Left lobe of liver (tissue), 2 donors: ENCODE results near the gene STUB1. TPM values are rescaled to one million over a fixed set of nuclear protein-coding genes. Genes with fewer than 3 reads are reported as not detected.

ENCODE experiments used
- ATAC-seq: fragments of 200-7000 bp; cut with Tn5 transposase; one replicate; pipeline ENCODE4 v1.9.1; 2020; ENCODE audit warnings: mild to moderate bottlenecking, moderate library complexity
- DNase-seq: peaks from one replicate; pipeline ENCODE4 v3.0.0-alpha.2; 2020; ENCODE audit warnings: low spot score
- total RNA-seq: library from RNA; stranded (reverse); gene quantifications from one replicate; pipeline ENCODE4 v1.2.1, GENCODE V29; 2021
- donor health status: DM: no; HTN: no; CAD: no; lungs with moderate emphysema.
- donor health status: DM: no; HTN: yes; CAD: no.

STUB1 gene
- total RNA-seq, 1 donor from 2014 or later = 56.2 TPM

- ATAC-seq = no peak
- no peak for DNase-seq
These were observed 41.7 kb downstream of the STUB1 start for GRCh38 chr16:721765-722540.

- ATAC-seq (no peak), DNase-seq (no peak)
These were observed 42.8 kb downstream of the STUB1 start for GRCh38 chr16:722835-723633.

GRCh38 chr16:723695-724094 lies 43.5 kb downstream of the STUB1 start:
- no peak for DNase-seq
- no peak for ATAC-seq

- DNase-seq (no peak), ATAC-seq (no peak)
These were observed 44.2 kb downstream of the STUB1 start for GRCh38 chr16:724188-725040.

- ATAC-seq (no peak), DNase-seq (no peak)
These were observed 44.8 kb downstream of the STUB1 start for GRCh38 chr16:725041-725376.

GRCh38 chr16:725463-726187 lies 45.4 kb downstream of the STUB1 start:
- DNase-seq (no peak), ATAC-seq (peak; percentile 31)

- no peak for DNase-seq
- no peak for ATAC-seq
These were observed 45.9 kb downstream of the STUB1 start for GRCh38 chr16:726188-726437.

- DNase-seq = no peak
- peak; percentile 28 for ATAC-seq
These were observed 46.5 kb downstream of the STUB1 start, which contains the start of the genes CCDC78 and HAGHL for GRCh38 chr16:726438-727290. Gene CCDC78, minus strand, starts transcription at chr16:726443. Its CDS starts 76 bp downstream, at chr16:726367. Gene HAGHL, plus strand, starts transcription at chr16:727106. Its CDS starts 404 bp downstream, at chr16:727510.

GRCh38 chr16:727291-727977 lies 47.2 kb downstream of the STUB1 start:
- DNase-seq (no peak), ATAC-seq (no peak)

- ATAC-seq (peak; percentile 47), DNase-seq (no peak)
These were observed 48.1 kb downstream of the STUB1 start for GRCh38 chr16:728131-728889.

GRCh38 chr16:728890-729744 lies 48.9 kb downstream of the STUB1 start:
- DNase-seq (no peak), ATAC-seq (no peak)

- no peak for ATAC-seq
- DNase-seq = no peak
These were observed 49.8 kb downstream of the STUB1 start for GRCh38 chr16:729768-730665.

GRCh38 chr16:730666-731509 lies 50.7 kb downstream of the STUB1 start:
- no peak for DNase-seq
- no peak for ATAC-seq

- no peak for DNase-seq
- ATAC-seq = no peak
These were observed 52.1 kb downstream of the STUB1 start for GRCh38 chr16:732332-732731.
